ENCODE results near the gene MACROD2. TPM values are rescaled to one million over a fixed set of nuclear protein-coding genes. Genes with fewer than 3 reads are reported as not detected.

MACROD2 gene
- total RNA-seq, 5 donors from 2014 or later (not counting 1 experiment from before 2014, with no cell fraction given) = 0.23 to 1.3 (median 0.51) TPM; not detected in 2

DNA sequence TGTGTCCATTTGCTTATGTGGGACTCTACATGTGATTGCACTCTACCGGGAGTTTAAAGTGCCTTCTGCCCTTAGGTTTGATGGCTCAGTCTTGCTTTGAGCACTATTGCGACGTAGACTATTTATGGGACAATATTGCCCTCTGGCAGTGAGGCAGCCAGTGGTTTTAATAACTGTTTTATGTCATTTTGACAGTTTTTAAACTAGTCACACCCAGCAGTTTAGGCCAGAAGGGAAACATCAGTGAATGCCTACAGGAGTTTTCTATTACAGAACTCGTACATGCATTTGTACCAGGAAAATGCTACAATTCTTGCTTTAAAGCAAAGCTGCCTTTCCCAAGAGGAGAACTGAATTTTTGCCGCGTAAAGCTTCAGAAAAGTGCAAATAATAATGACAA lies 1764.3 kb downstream of the MACROD2 start:
- H3K9me3 Mint-ChIP-seq = peaks cover 4 to 10% (median 7%) of the 10 kb centered on the region in 3 donors
- DNase-seq = no peak
- no peaks in the 10 kb centered on the region for H3K27me3 Mint-ChIP-seq
- H3K36me3 Mint-ChIP-seq = no peaks in the 10 kb centered on the region
- no peak for ATAC-seq (replicated peaks in 1 of 4)
- H3K36me3 ChIP-seq (ENCODE audit: control insufficient read depth in 2 of 2, extremely low read depth in 1 of 2, insufficient read depth in 1 of 2, low read length in 1 of 2) = no peaks in the 10 kb centered on the region
- no peaks in the 10 kb centered on the region for H3K27me3 ChIP-seq (replicated peaks in 1 of 2; ENCODE audit: control insufficient read depth in 2 of 2, extremely low read depth in 1 of 2, insufficient read depth in 2 of 2, low read length in 1 of 2)
- CTCF ChIA-PET = no interaction called here
- H3K4me1 Mint-ChIP-seq = no peaks in the 10 kb centered on the region
- POLR2A ChIA-PET = no interaction called here
- no peaks in the 10 kb centered on the region for H3K9me3 ChIP-seq
- H3K4me1 ChIP-seq (ENCODE audit: control insufficient read depth in 1 of 2, extremely low read depth in 1 of 2, insufficient read depth in 2 of 2, low read length in 2 of 2) = no peaks in the 10 kb centered on the region
- no peak overlapping the region for H3K4me3 Mint-ChIP-seq
- H3K27ac ChIP-seq (ENCODE audit: low read length) = no peak overlapping the region
- 91% methylated on average over 5 of the region's 6 CpGs for WGBS (ENCODE audit: insufficient coverage)
- no peak overlapping the region for H3K4me3 ChIP-seq (ENCODE audit: control insufficient read depth in 1 of 2, extremely low read depth in 1 of 2, low read length in 1 of 2)
- H3K27ac Mint-ChIP-seq = no peak overlapping the region

DNA sequence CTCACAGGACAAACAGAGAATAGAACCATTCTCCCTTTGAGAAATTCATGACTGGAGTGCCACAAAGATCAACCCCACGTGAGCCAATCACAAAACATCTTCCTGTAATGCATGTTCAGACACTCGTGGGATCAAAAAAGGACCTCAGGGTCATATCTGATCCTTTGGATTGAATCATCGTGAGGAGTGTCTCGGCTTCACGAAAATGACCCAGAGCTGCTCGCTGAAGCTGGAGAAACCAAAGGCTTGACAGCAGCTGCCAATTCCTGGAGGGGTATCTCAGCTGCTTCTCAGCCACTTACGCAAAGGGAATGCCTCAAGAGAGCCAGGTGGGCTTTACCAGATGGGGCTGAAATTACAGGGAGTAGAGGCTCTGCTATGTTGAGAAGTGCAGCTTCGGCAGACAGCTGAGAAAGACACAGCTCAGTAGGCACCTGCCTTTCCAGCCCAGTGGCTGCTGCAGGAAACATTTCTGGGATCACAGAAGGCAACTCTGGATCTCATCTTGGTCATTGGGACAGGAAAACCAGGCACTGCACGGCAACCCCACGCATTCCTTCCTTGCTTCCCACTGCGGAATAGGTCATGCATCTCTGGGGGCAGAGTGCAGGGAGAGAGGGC lies 1764.8 kb downstream of the MACROD2 start:
- ChIA-PET POLR2A (no interaction called here), CTCF (no interaction called here)
- peaks cover 7 to 10% (median 10%) of the 10 kb centered on the region in 3 donors for H3K9me3 Mint-ChIP-seq
- H3K4me3 Mint-ChIP-seq = no peak overlapping the region
- Histone ChIP-seq H3K36me3 (ENCODE audit: control insufficient read depth in 2 of 2, extremely low read depth in 1 of 2, insufficient read depth in 1 of 2, low read length in 1 of 2) (no peaks in the 10 kb centered on the region), H3K27me3 (replicated peaks in 1 of 2; ENCODE audit: control insufficient read depth in 2 of 2, extremely low read depth in 1 of 2, insufficient read depth in 2 of 2, low read length in 1 of 2) (no peaks in the 10 kb centered on the region), H3K27ac (ENCODE audit: low read length) (no peak overlapping the region), H3K9me3 (no peaks in the 10 kb centered on the region), H3K4me3 (ENCODE audit: control insufficient read depth in 1 of 2, extremely low read depth in 1 of 2, low read length in 1 of 2) (no peak overlapping the region), H3K4me1 (ENCODE audit: control insufficient read depth in 1 of 2, extremely low read depth in 1 of 2, insufficient read depth in 2 of 2, low read length in 2 of 2) (no peaks in the 10 kb centered on the region)
- WGBS (ENCODE audit: insufficient coverage) = 80% methylated on average over 8 of the region's 11 CpGs
- ATAC-seq (replicated peaks in 1 of 4) = no peak
- H3K36me3 Mint-ChIP-seq = no peaks in the 10 kb centered on the region
- H3K27ac Mint-ChIP-seq = no peak overlapping the region
- no peak for DNase-seq
- no peaks in the 10 kb centered on the region for H3K27me3 Mint-ChIP-seq
- H3K4me1 Mint-ChIP-seq = no peaks in the 10 kb centered on the region

DNA sequence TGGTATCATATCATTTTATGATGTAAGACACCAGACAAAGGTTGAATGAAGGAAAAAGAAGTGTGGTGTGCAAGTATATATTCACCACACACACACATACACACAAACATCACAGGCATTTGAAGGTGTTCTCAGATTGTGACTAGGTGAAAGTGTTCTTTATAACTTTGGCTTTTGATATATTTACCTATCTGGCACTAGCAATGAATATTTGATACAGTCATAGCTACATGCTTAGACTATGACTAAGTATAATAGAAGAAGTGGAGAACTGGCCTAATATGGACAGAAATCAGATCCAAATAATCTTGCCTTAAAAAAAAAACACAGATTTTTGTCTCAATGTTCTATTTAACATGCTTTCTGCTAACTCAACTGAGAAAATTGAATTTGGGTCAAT lies 1768.0 kb downstream of the MACROD2 start:
- ATAC-seq (replicated peaks in 1 of 4) = no peak
- Histone ChIP-seq H3K27me3 (replicated peaks in 1 of 2; ENCODE audit: control insufficient read depth in 2 of 2, extremely low read depth in 1 of 2, insufficient read depth in 2 of 2, low read length in 1 of 2) (no peaks in the 10 kb centered on the region), H3K36me3 (ENCODE audit: control insufficient read depth in 2 of 2, extremely low read depth in 1 of 2, insufficient read depth in 1 of 2, low read length in 1 of 2) (no peaks in the 10 kb centered on the region), H3K27ac (ENCODE audit: low read length) (no peak overlapping the region), H3K4me3 (ENCODE audit: control insufficient read depth in 1 of 2, extremely low read depth in 1 of 2, low read length in 1 of 2) (no peak overlapping the region), H3K9me3 (no peaks in the 10 kb centered on the region), H3K4me1 (ENCODE audit: control insufficient read depth in 1 of 2, extremely low read depth in 1 of 2, insufficient read depth in 2 of 2, low read length in 2 of 2) (no peaks in the 10 kb centered on the region)
- POLR2A ChIA-PET = no interaction called here
- Mint-ChIP-seq H3K4me3 (no peak overlapping the region), H3K27ac (no peak overlapping the region), H3K27me3 (no peaks in the 10 kb centered on the region), H3K9me3 (peaks cover 5 to 11% (median 6%) of the 10 kb centered on the region in 3 donors), H3K36me3 (no peaks in the 10 kb centered on the region), H3K4me1 (no peaks in the 10 kb centered on the region)
- CTCF ChIA-PET = no interaction called here
- DNase-seq = no peak

DNA sequence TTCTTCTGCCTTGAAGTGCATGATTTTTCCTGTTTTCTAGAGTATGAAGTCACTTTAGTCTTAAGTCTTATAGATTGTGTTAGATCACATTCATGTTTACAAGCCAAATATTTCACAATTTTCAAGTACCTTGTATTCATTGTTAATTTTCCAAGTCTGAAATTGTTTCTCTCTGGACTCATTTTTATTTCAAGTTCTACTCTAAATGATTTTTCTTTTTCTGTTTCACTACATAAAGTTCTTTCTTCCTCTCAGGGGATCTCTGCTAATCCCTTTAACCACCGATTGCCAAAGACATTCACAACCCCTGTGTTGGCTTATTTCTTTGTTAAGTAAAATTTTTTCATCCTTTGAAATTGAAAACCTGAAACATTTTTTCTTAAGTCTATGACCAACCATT lies 1772.3 kb downstream of the MACROD2 start:
- no peaks in the 10 kb centered on the region for H3K27me3 Mint-ChIP-seq
- ChIA-PET POLR2A (no interaction called here), CTCF (no interaction called here)
- H3K27ac Mint-ChIP-seq = no peak overlapping the region
- WGBS (ENCODE audit: insufficient coverage) = no CpG with 5 or more reads among the region's 1 CpG
- no peak overlapping the region for H3K4me3 ChIP-seq (ENCODE audit: control insufficient read depth in 1 of 2, extremely low read depth in 1 of 2, low read length in 1 of 2)
- no peak overlapping the region for H3K4me3 Mint-ChIP-seq
- DNase-seq (no peak), ATAC-seq (replicated peaks in 1 of 4) (no peak)
- no peaks in the 10 kb centered on the region for H3K4me1 Mint-ChIP-seq
- no peak overlapping the region for H3K27ac ChIP-seq (ENCODE audit: low read length)
- no peaks in the 10 kb centered on the region for H3K4me1 ChIP-seq (ENCODE audit: control insufficient read depth in 1 of 2, extremely low read depth in 1 of 2, insufficient read depth in 2 of 2, low read length in 2 of 2)
- H3K9me3 Mint-ChIP-seq = peaks cover 5 to 11% (median 6%) of the 10 kb centered on the region in 3 donors
- H3K36me3 ChIP-seq (ENCODE audit: control insufficient read depth in 2 of 2, extremely low read depth in 1 of 2, insufficient read depth in 1 of 2, low read length in 1 of 2) = no peaks in the 10 kb centered on the region
- H3K9me3 ChIP-seq = no peaks in the 10 kb centered on the region
- H3K27me3 ChIP-seq (replicated peaks in 1 of 2; ENCODE audit: control insufficient read depth in 2 of 2, extremely low read depth in 1 of 2, insufficient read depth in 2 of 2, low read length in 1 of 2) = no peaks in the 10 kb centered on the region
- H3K36me3 Mint-ChIP-seq = no peaks in the 10 kb centered on the region

DNA sequence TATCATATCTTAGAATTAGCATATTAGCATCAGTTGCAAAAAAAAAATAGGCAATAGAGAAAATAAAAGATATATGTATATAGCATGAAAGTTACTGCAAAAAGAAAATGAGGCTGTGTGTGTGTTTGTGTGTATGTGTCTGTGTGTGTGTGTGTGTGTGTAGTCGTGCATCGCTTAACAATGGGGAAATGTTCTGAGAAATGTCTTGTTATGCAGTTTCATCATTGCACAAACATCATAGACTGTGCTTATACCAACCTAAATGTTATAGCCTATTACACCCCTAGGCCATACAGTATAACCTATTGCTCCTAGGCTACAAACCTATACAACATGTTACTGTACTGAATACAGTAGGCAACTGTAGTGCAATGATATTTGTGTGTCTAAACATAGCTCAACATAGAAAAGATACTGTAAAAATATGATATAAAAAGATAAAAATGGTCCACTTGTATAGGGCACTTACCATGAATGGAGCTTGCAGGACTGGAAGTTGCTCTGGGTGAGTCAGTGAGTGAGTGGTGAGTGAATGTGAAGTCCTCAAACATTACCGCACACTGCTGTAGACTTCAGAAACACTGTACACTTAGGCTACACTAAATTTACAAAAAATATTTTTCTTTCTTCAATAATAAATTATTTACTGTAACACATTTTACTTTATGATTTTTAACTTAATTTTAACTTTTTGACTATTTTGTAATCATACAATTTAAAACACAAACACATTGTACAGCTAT lies 1772.9 kb downstream of the MACROD2 start:
- ChIA-PET POLR2A (no interaction called here), CTCF (no interaction called here)
- no peaks in the 10 kb centered on the region for H3K36me3 ChIP-seq (ENCODE audit: control insufficient read depth in 2 of 2, extremely low read depth in 1 of 2, insufficient read depth in 1 of 2, low read length in 1 of 2)
- no peaks in the 10 kb centered on the region for H3K27me3 Mint-ChIP-seq
- no peaks in the 10 kb centered on the region for H3K36me3 Mint-ChIP-seq
- DNase-seq (no peak), ATAC-seq (replicated peaks in 1 of 4) (no peak)
- no peak overlapping the region for H3K27ac Mint-ChIP-seq
- H3K27me3 ChIP-seq (replicated peaks in 1 of 2; ENCODE audit: control insufficient read depth in 2 of 2, extremely low read depth in 1 of 2, insufficient read depth in 2 of 2, low read length in 1 of 2) = no peaks in the 10 kb centered on the region
- no peak overlapping the region for H3K4me3 Mint-ChIP-seq
- H3K9me3 ChIP-seq = no peaks in the 10 kb centered on the region
- no peak overlapping the region for H3K4me3 ChIP-seq (ENCODE audit: control insufficient read depth in 1 of 2, extremely low read depth in 1 of 2, low read length in 1 of 2)
- no peaks in the 10 kb centered on the region for H3K4me1 ChIP-seq (ENCODE audit: control insufficient read depth in 1 of 2, extremely low read depth in 1 of 2, insufficient read depth in 2 of 2, low read length in 2 of 2)
- WGBS (ENCODE audit: insufficient coverage) = no CpG with 5 or more reads among the region's 3 CpGs
- H3K4me1 Mint-ChIP-seq = no peaks in the 10 kb centered on the region
- H3K9me3 Mint-ChIP-seq = peaks cover 5 to 11% (median 6%) of the 10 kb centered on the region in 3 donors
- no peak overlapping the region for H3K27ac ChIP-seq (ENCODE audit: low read length)

DNA sequence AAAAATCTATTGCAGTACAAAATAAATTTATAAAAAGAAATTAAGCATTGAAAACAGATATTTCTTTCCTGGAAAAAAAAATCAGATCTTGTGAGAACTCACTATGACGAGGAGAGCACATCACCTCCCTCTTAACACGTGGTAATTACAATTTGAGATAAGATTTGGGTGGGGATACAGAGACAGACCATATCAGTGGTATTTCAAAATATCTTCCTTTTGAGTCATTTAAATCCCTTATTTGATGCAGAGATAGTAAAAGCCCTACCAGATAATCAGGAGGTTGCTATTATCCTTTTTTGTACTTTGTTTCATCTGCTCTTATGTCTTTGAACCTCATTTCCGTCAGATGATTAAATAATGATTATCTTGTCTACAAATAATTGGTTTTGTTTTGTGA lies 1777.5 kb downstream of the MACROD2 start:
- DNase-seq (no peak), ATAC-seq (replicated peaks in 1 of 4) (no peak)
- ChIA-PET CTCF (no interaction called here), POLR2A (no interaction called here)
- Mint-ChIP-seq H3K27me3 (peaks cover 0 to 1% of the 10 kb centered on the region in 2 donors), H3K27ac (no peak overlapping the region), H3K9me3 (peaks cover 0 to 9% (median 5%) of the 10 kb centered on the region in 3 donors), H3K4me1 (no peaks in the 10 kb centered on the region), H3K4me3 (no peak overlapping the region), H3K36me3 (no peaks in the 10 kb centered on the region)
- no peak overlapping the region for H3K27ac ChIP-seq (ENCODE audit: low read length)
- no peaks in the 10 kb centered on the region for H3K27me3 ChIP-seq (replicated peaks in 1 of 2; ENCODE audit: control insufficient read depth in 2 of 2, extremely low read depth in 1 of 2, insufficient read depth in 2 of 2, low read length in 1 of 2)
- H3K4me1 ChIP-seq (ENCODE audit: control insufficient read depth in 1 of 2, extremely low read depth in 1 of 2, insufficient read depth in 2 of 2, low read length in 2 of 2) = no peaks in the 10 kb centered on the region
- H3K9me3 ChIP-seq = no peaks in the 10 kb centered on the region
- WGBS (ENCODE audit: insufficient coverage) = no CpG with 5 or more reads among the region's 3 CpGs
- no peak overlapping the region for H3K4me3 ChIP-seq (ENCODE audit: control insufficient read depth in 1 of 2, extremely low read depth in 1 of 2, low read length in 1 of 2)
- H3K36me3 ChIP-seq (ENCODE audit: control insufficient read depth in 2 of 2, extremely low read depth in 1 of 2, insufficient read depth in 1 of 2, low read length in 1 of 2) = no peaks in the 10 kb centered on the region

Data from T-cell (primary cell).